Left forelimb (tissue), 1 donor: ENCODE data around the gene RNF222.

Experiments used
- DNase-seq: peaks from one replicate; pipeline ENCODE4 v3.0.0-alpha.2; 2018; ENCODE audit warnings: low spot score

RNF222 gene

GRCh38 chr17:8345951-8346665 lies 51.5 kb downstream of the RNF222 start:
- DNase-seq, result no peak

DNA sequence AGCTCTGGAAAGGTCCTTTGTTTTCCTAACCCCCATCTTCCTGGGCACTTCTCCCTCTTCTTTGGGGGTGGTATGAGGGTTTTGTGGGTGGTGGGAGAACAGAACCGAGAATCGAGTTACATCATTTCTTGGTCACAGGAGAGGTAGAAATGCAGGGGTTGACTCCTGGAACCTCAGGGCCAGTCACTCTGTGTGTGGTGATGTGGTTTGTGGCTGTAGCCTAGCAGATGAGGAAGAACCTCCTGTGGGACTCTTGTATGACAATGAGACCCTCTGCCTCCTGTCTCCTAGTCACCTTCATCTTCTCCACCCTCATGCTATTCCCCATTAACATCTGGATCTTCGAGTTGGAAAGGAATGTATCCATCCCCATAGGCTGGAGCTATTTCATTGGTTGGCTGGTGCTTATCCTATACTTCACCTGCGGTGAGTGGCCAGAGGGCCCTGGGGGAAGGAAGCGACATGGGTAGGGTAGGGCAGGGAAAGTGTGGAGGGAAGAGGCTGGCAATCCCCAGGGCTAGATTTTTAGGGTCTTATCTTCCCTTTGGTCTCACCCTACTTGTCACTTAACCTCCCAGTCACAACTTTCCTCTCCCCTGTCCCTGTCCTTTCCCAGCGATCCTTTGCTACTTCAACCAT lies 52.5 kb downstream of the RNF222 start:
- DNase-seq, result no peak

GRCh38 chr17:8341456-8341855 lies 56.2 kb downstream of the RNF222 start:
- DNase-seq, result no peak
